Measurements from ENCODE around the gene ISLR2.

ISLR2 gene

GRCh38 chr15:74129586-74130154 lies 716 bp upstream of the ISLR2 start:
- POLR2A ChIA-PET: interaction anchor here (0.7 kb wide), 1 partner anchor 193 kb away, joined by 3 read pairs; no protein-coding TSS in a partner anchor
- CTCF ChIA-PET: interaction anchor here (1.0 to 6.5 kb wide), 7 partner anchors 75 to 191 kb away, joined by 3 to 219 read pairs (median 14); no protein-coding TSS in a partner anchor
- no peak for DNase-seq (ENCODE audit: low read depth, low spot score)
- TF ChIP-seq CTCF (IDR thresholded peaks at IDR 0.05; ENCODE audit: insufficient read depth, low read length, missing control alignments): no peak
- H3K4me3 ChIP-seq (ENCODE audit: low read depth, low read length): no peak overlapping the region

- no peak for TF ChIP-seq CTCF (IDR thresholded peaks at IDR 0.05; ENCODE audit: insufficient read depth, low read length, missing control alignments)
- POLR2A ChIA-PET: no interaction called here
- no peak overlapping the region for H3K4me3 ChIP-seq (ENCODE audit: low read depth, low read length)
- DNase-seq (ENCODE audit: low read depth, low spot score): no peak
- CTCF ChIA-PET: interaction anchor here (0.9 to 6.5 kb wide), 7 partner anchors 77 to 191 kb away, joined by 4 to 219 read pairs (median 9); no protein-coding TSS in a partner anchor
Measured at GRCh38 chr15:74130849-74131627, 652 bp downstream of the ISLR2 start.

GRCh38 chr15:74131628-74132413 lies 1.4 kb downstream of the ISLR2 start:
- CTCF ChIA-PET: interaction anchor here (0.9 to 2.4 kb wide), 8 partner anchors 78 to 191 kb away, joined by 3 to 9 read pairs (median 4); no protein-coding TSS in a partner anchor
- POLR2A ChIA-PET: no interaction called here
- TF ChIP-seq CTCF (IDR thresholded peaks at IDR 0.05; ENCODE audit: insufficient read depth, low read length, missing control alignments): no peak
- H3K4me3 ChIP-seq (ENCODE audit: low read depth, low read length): no peak overlapping the region
- DNase-seq (ENCODE audit: low read depth, low spot score): no peak

DNA sequence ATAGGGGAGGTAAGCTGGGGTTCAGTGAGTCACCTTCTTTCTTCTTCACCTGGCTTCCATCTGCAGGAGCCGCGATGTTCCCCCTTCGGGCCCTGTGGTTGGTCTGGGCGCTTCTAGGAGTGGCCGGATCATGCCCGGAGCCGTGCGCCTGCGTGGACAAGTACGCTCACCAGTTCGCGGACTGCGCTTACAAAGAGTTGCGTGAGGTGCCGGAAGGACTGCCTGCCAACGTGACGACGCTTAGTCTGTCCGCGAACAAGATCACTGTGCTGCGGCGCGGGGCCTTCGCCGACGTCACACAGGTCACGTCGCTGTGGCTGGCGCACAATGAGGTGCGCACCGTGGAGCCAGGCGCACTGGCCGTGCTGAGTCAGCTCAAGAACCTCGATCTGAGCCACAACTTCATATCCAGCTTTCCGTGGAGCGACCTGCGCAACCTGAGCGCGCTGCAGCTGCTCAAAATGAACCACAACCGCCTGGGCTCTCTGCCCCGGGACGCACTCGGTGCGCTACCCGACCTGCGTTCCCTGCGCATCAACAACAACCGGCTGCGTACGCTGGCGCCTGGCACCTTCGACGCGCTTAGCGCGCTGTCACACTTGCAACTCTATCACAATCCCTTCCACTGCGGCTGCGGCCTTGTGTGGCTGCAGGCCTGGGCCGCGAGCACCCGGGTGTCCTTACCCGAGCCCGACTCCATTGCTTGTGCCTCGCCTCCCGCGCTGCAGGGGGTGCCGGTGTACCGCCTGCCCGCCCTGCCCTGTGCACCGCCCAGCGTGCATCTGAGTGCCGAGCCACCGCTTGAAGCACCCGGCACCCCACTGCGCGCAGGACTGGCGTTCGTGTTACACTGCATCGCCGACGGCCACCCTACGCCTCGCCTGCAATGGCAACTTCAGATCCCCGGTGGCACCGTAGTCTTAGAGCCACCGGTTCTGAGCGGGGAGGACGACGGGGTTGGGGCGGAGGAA lies 2.6 kb downstream of the ISLR2 start:
- no peak overlapping the region for H3K4me3 ChIP-seq (ENCODE audit: low read depth, low read length)
- CTCF ChIA-PET: interaction anchor here (0.6 to 3.5 kb wide), 8 partner anchors 10 to 188 kb away, joined by 4 to 42 read pairs (median 6); no protein-coding TSS in a partner anchor
- TF ChIP-seq CTCF (IDR thresholded peaks at IDR 0.05; ENCODE audit: insufficient read depth, low read length, missing control alignments): no peak
- POLR2A ChIA-PET: no interaction called here
- DNase-seq (ENCODE audit: low read depth, low spot score): no peak

- POLR2A ChIA-PET: no interaction called here
- DNase-seq (ENCODE audit: low read depth, low spot score): no peak
- no peak for TF ChIP-seq CTCF (IDR thresholded peaks at IDR 0.05; ENCODE audit: insufficient read depth, low read length, missing control alignments)
- CTCF ChIA-PET: interaction anchor here (0.7 to 3.5 kb wide), 29 partner anchors 8 to 187 kb away, joined by 3 to 42 read pairs (median 3); no protein-coding TSS in a partner anchor
- H3K4me3 ChIP-seq (ENCODE audit: low read depth, low read length): no peak overlapping the region
Measured at GRCh38 chr15:74133694-74134386, 3.5 kb downstream of the ISLR2 start.

All from AG04449 (cell line).